ENCODE data around the gene OTUD6A.

DNA sequence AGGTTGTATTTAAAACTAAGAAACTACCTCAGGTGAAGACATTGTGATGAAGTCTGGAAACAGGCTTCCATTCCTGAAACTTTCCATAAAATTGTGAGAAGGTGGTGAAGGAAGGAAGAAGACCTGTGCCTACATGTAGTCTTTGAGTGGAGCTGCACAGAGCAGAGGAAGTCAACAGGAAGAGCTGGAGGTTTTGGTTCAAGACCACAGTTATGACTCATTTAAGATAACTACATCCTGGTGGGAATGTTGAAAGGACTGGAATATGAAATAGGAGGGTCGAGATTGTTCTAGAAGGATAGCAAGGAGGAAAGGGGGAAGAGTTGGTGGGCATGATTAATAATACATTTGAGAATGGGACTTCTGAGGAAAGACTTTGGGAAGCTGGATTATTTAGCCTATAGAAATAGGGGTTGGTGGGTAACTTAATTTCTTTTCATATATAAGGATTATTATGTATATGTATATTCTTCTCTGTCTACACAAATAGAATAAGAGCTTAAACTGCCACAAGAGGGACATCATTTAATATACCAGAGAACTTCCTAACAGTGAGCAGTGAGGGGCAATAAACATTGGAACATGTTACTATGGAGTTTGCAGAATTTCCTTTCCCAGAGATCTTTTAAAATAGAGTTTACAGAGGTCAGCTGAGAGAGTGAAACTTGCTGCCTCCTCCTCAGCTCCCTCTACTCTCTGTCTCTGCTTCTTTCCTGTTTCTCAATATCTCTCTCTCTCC, 36.0 kb upstream of the OTUD6A start:
- TF ChIP-seq GATA3 (IDR thresholded peaks at IDR 0.05; ENCODE audit: low read depth, low read length) (no peak), GATA2 (IDR thresholded peaks at IDR 0.05; ENCODE audit: low read depth, low read length) (no peak)

All from SH-SY5Y (cell line).